ENCODE data around the gene PPM1H. TPM values are rescaled to one million over a fixed set of nuclear protein-coding genes. Genes with fewer than 3 reads are reported as not detected.

The PPM1H gene
- polyA plus RNA-seq, 1 of the 3 experiments (the other 2 are of a cell fraction) = 0.13 TPM

- Histone ChIP-seq H3K9ac (no peak overlapping the region), H3K4me3 (ENCODE audit: low read depth in 2 of 2, low read length in 1 of 2) (no peak overlapping the region; a peak in 1 of 4 replicates), H3K36me3 (replicated peaks in 1 of 2; ENCODE audit: control insufficient read depth in 1 of 2, insufficient read depth in 2 of 2, low read length in 1 of 2) (no peaks in the 10 kb centered on the region), H2AFZ (ENCODE audit: low read depth) (peak overlapping the region; percentile 17; the same call in 1 of the 2 replicates), H3K9me3 (no peaks in the 10 kb centered on the region), H3F3A (replicated peaks; ENCODE audit: insufficient read depth) (no peaks in the 10 kb centered on the region), H3K4me1 (ENCODE audit: control insufficient read depth in 1 of 2, insufficient read depth in 2 of 2, low read depth in 1 of 2, low read length in 1 of 2) (no peaks in the 10 kb centered on the region; a peak in 1 of 4 replicates), H4K20me1 (ENCODE audit: insufficient read depth) (no peaks in the 10 kb centered on the region), H3K4me2 (peak overlapping the region; percentile 63), H3K27ac (ENCODE audit: low read depth in 2 of 2, low read length in 1 of 2) (no peak overlapping the region), H3K9me2 (no peaks in the 10 kb centered on the region), H3K79me2 (ENCODE audit: insufficient read depth) (no peaks in the 10 kb centered on the region), H3K27me3 (ENCODE audit: insufficient read depth) (no peaks in the 10 kb centered on the region)
- TF ChIP-seq EP300 (IDR thresholded peaks at IDR 0.05; ENCODE audit: borderline replicate concordance in 1 of 2, low read depth in 1 of 2, low read length in 1 of 2) = no peak
- TF ChIP-seq YY1 (IDR thresholded peaks at IDR 0.05; ENCODE audit: low read depth) = no peak
- TF ChIP-seq MAX (IDR thresholded peaks at IDR 0.05; ENCODE audit: low read depth) = no peak
- TF ChIP-seq RAD21 (IDR thresholded peaks at IDR 0.05; ENCODE audit: low read length) = no peak
- no peak for TF ChIP-seq RXRA (IDR thresholded peaks at IDR 0.05; ENCODE audit: borderline replicate concordance, low read depth)
- no peak for TF ChIP-seq CHD2 (IDR thresholded peaks at IDR 0.05; ENCODE audit: low read length, partially characterized antibody)
- TF ChIP-seq RFX5 (IDR thresholded peaks at IDR 0.05; ENCODE audit: low read length) = no peak
- peak; percentile 78 for TF ChIP-seq FOSL2 (IDR thresholded peaks at IDR 0.05; ENCODE audit: borderline replicate concordance, low read depth)
- peak; percentile 73 for TF ChIP-seq JUND (IDR thresholded peaks at IDR 0.05)
- peak; percentile 13; the same call in 1 of the 2 replicates for TF ChIP-seq TCF12 (IDR thresholded peaks at IDR 0.05)
- TF ChIP-seq SMC3 (IDR thresholded peaks at IDR 0.05; ENCODE audit: low read depth, low read length) = no peak
- no peak for TF ChIP-seq SIN3A (IDR thresholded peaks at IDR 0.05; ENCODE audit: borderline replicate concordance, low read depth, low read length)
- peak; percentile 67 for TF ChIP-seq PBX3 (IDR thresholded peaks at IDR 0.05)
- no peak for TF ChIP-seq USF1 (IDR thresholded peaks at IDR 0.05; ENCODE audit: borderline replicate concordance, low read depth)
- ChIA-PET CTCF (interaction anchor here (0.5 to 2.3 kb wide), 4 partner anchors 9 to 37 kb away, joined by 3 to 9 read pairs (median 3); no protein-coding TSS in a partner anchor), POLR2A (no interaction called here)
- DNase-seq = no peak
- 30% methylated on average over 10 of the region's 10 CpGs for WGBS (ENCODE audit: low lambda C conversion rate)
Measured at GRCh38 chr12:62834971-62835547, 99.9 kb downstream of the PPM1H start.

- Histone ChIP-seq H3K4me2 (peak overlapping the region; percentile 63), H4K20me1 (ENCODE audit: insufficient read depth) (no peaks in the 10 kb centered on the region), H3K36me3 (replicated peaks in 1 of 2; ENCODE audit: control insufficient read depth in 1 of 2, insufficient read depth in 2 of 2, low read length in 1 of 2) (no peaks in the 10 kb centered on the region), H3K4me3 (ENCODE audit: low read depth in 2 of 2, low read length in 1 of 2) (no peak overlapping the region), H3K79me2 (ENCODE audit: insufficient read depth) (no peaks in the 10 kb centered on the region), H3K9me3 (no peaks in the 10 kb centered on the region), H3K4me1 (ENCODE audit: control insufficient read depth in 1 of 2, insufficient read depth in 2 of 2, low read depth in 1 of 2, low read length in 1 of 2) (no peaks in the 10 kb centered on the region; a peak in 1 of 4 replicates), H3F3A (replicated peaks; ENCODE audit: insufficient read depth) (no peaks in the 10 kb centered on the region), H3K9ac (no peak overlapping the region), H2AFZ (ENCODE audit: low read depth) (peak overlapping the region; percentile 17; the same call in 1 of the 2 replicates), H3K9me2 (no peaks in the 10 kb centered on the region), H3K27me3 (ENCODE audit: insufficient read depth) (no peaks in the 10 kb centered on the region), H3K27ac (ENCODE audit: low read depth in 2 of 2, low read length in 1 of 2) (no peak overlapping the region)
- no peak for DNase-seq
- TF ChIP-seq TAF1 (IDR thresholded peaks at IDR 0.05; ENCODE audit: borderline replicate concordance, low read depth, low read length) (no peak), YY1 (IDR thresholded peaks at IDR 0.05; ENCODE audit: low read depth) (no peak), IRF3 (IDR thresholded peaks at IDR 0.05; ENCODE audit: low read depth, low read length) (no peak), GATA2 (CRISPR knock-in tag; IDR thresholded peaks at IDR 0.05) (no peak), NRF1 (IDR thresholded peaks at IDR 0.05; ENCODE audit: low read depth, low read length) (no peak), USF2 (IDR thresholded peaks at IDR 0.05; ENCODE audit: borderline replicate concordance, low read depth, low read length) (no peak), RCOR1 (IDR thresholded peaks at IDR 0.05; ENCODE audit: low read length) (no peak), ELF1 (IDR thresholded peaks at IDR 0.05) (no peak), RXRA (IDR thresholded peaks at IDR 0.05; ENCODE audit: borderline replicate concordance, low read depth) (no peak), TEAD4 (IDR thresholded peaks at IDR 0.05; ENCODE audit: borderline replicate concordance, insufficient read depth) (no peak), FOXM1 (IDR thresholded peaks at IDR 0.05; ENCODE audit: low read depth) (no peak), POLR2AphosphoS5 (IDR thresholded peaks at IDR 0.05; ENCODE audit: low read depth, low read length) (no peak), MXI1 (IDR thresholded peaks at IDR 0.05; ENCODE audit: low read depth, low read length) (no peak), FOXJ3 (CRISPR knock-in tag; IDR thresholded peaks at IDR 0.05) (no peak)
- POLR2A ChIA-PET = no interaction called here
- 74% methylated on average over 4 of the region's 4 CpGs for WGBS (ENCODE audit: low lambda C conversion rate)
- CTCF ChIA-PET = interaction anchor here (2.3 kb wide), 1 partner anchor 21 kb away, joined by 9 read pairs; no protein-coding TSS in a partner anchor
Measured at GRCh38 chr12:62834406-62834805, 100.5 kb downstream of the PPM1H start.
